Esophagus muscularis mucosa (tissue), 3 donors: Measurements from ENCODE around the gene OTOGL.

Experiments used
- POLR2A ChIP-seq: fragments of 450-650 bp; IDR thresholded peaks from one replicate; pipeline ENCODE4 v1.6.1; 2017; ENCODE audit warnings: antibody characterized with exemption, moderate library complexity, mild to moderate bottlenecking, low read depth
- TF ChIP-seq, protein P1 (sequence below), 3 experiments: fragments of 200-600 bp in 2 of 3; fragments of 450-650 bp in 1 of 3; sonication (generic) in 2 of 3; IDR thresholded peaks; one replicate each; pipeline ENCODE4 v1.5.1; 2017 to 2019; ENCODE audit warnings: antibody characterized with exemption in 3 of 3, mild to moderate bottlenecking in 2 of 3, moderate library complexity in 1 of 3

DNA sequence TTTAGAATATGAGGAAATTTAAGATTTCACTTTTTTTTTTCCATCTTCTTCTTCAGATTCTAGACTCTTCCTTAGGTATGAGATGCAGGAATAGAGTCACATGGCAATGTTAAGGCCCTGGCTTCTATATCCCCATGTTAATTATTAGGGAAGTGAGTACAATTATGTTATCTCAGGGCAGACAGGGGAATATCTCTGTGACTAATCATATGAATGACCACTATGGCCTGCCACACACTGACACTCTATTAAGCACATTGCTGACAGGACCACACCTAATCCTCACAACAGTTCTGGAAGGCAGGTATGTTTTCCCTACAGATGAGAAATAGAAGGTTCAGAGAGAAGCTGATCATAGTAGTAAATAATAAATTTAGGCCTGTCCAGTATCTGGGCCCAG, 275.3 kb downstream of the OTOGL start:
- TF ChIP-seq, protein P1, sequence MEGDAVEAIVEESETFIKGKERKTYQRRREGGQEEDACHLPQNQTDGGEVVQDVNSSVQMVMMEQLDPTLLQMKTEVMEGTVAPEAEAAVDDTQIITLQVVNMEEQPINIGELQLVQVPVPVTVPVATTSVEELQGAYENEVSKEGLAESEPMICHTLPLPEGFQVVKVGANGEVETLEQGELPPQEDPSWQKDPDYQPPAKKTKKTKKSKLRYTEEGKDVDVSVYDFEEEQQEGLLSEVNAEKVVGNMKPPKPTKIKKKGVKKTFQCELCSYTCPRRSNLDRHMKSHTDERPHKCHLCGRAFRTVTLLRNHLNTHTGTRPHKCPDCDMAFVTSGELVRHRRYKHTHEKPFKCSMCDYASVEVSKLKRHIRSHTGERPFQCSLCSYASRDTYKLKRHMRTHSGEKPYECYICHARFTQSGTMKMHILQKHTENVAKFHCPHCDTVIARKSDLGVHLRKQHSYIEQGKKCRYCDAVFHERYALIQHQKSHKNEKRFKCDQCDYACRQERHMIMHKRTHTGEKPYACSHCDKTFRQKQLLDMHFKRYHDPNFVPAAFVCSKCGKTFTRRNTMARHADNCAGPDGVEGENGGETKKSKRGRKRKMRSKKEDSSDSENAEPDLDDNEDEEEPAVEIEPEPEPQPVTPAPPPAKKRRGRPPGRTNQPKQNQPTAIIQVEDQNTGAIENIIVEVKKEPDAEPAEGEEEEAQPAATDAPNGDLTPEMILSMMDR (IDR thresholded peaks at IDR 0.05), result no peak
- no peak for TF ChIP-seq POLR2A
